HFFc6 (cell line): ENCODE results near the gene KLHL29. TPM values are rescaled to one million over a fixed set of nuclear protein-coding genes. Genes with fewer than 3 reads are reported as not detected.
A peak's percentile ranks its signal among the peaks of the same experiment; 100 is the strongest.

Source experiments
- DNase-seq: peaks from one replicate; pipeline ENCODE4 v3.0.0-alpha.2; 2018
- H3K27ac Mint-ChIP-seq: 2 replicates; pipeline ENCODE4 v1.8.0; 2020; ENCODE audit warnings: mild to moderate bottlenecking, mixed read lengths
- H3K27me3 Mint-ChIP-seq: 2 replicates; pipeline ENCODE4 v1.8.0; 2021; ENCODE audit warnings: mild to moderate bottlenecking, moderate library complexity, mixed read lengths; ENCODE audit not compliant: insufficient read depth
- H3K36me3 Mint-ChIP-seq: 2 replicates; pipeline ENCODE4 v1.8.0; 2021; ENCODE audit warnings: low read depth, mixed read lengths
- H3K4me1 Mint-ChIP-seq: 2 replicates; pipeline ENCODE4 v1.8.0; 2020; ENCODE audit warnings: low read depth, mixed read lengths
- H3K4me3 Mint-ChIP-seq: 2 replicates; pipeline ENCODE4 v1.8.0; 2020; ENCODE audit warnings: mild to moderate bottlenecking, moderate library complexity, mixed read lengths
- H3K9me3 Mint-ChIP-seq: 2 replicates; pipeline ENCODE4 v1.8.0; 2020; ENCODE audit warnings: mild to moderate bottlenecking, mixed read lengths
- CTCF ChIP-seq: fragments of 200-600 bp; sonication (generic); IDR thresholded peaks from 2 replicates; pipeline ENCODE4 v1.5.0; 2021; ENCODE audit warnings: antibody characterized with exemption, mild to moderate bottlenecking
- total RNA-seq, 6 experiments: library from RNA; stranded (reverse); fragmentation: NEBNext Ultra II Directional; extraction: Animal tissue kit (Norgen Biotek cat#: 25700); gene quantifications; 2 replicates in 1 of 6; 3 replicates in 5 of 6; pipeline ENCODE4 v1.2.3, GENCODE V29; 2021

The KLHL29 gene
- total RNA-seq, 6 experiments from 2014 or later, result 7.4 to 9.7 (median 8.6) TPM

- Mint-ChIP-seq H3K36me3 (peaks cover under 1% of the 10 kb centered on the region; the same call in 1 of the 2 replicates), H3K4me3 (peak overlapping the region; percentile 65), H3K4me1 (peaks cover 22% of the 10 kb centered on the region), H3K27ac (peak overlapping the region; percentile 50), H3K27me3 (peaks cover 4% of the 10 kb centered on the region), H3K9me3 (peaks cover under 1% of the 10 kb centered on the region; the same call in 1 of the 2 replicates)
- DNase-seq, result peak; percentile 68
- peak; percentile 63 for TF ChIP-seq CTCF
These were observed 232.3 kb downstream of the KLHL29 start for GRCh38 chr2:23617167-23617810.

DNA sequence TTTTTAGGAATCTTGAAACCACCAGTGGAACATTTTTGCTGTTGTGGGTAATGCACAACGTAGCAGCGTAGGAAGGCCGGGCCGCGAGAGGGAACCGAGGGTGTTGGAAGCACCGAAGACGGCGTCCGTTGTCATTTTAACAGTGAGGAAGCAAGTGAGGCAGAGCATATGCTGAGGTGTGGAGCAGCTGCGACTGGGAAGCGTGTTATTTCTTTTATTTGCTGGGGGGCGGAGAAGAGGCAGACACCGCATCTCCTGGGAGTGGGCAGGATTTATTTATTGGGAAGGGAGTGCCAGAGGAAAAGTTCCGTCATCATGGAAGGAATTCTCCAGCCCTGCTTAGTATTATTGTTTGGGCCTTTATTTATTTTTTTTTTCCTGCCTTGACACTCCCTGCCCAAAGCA lies 232.8 kb downstream of the KLHL29 start:
- TF ChIP-seq CTCF, result no peak; the same call in 1 of the 2 replicates
- DNase-seq, result no peak
- Mint-ChIP-seq H3K4me3 (peak overlapping the region; percentile 65), H3K36me3 (no peaks in the 10 kb centered on the region), H3K4me1 (peaks cover 22% of the 10 kb centered on the region), H3K27ac (peak overlapping the region; percentile 50), H3K27me3 (peaks cover 2% of the 10 kb centered on the region; the same call in 1 of the 2 replicates), H3K9me3 (no peaks in the 10 kb centered on the region)

DNA sequence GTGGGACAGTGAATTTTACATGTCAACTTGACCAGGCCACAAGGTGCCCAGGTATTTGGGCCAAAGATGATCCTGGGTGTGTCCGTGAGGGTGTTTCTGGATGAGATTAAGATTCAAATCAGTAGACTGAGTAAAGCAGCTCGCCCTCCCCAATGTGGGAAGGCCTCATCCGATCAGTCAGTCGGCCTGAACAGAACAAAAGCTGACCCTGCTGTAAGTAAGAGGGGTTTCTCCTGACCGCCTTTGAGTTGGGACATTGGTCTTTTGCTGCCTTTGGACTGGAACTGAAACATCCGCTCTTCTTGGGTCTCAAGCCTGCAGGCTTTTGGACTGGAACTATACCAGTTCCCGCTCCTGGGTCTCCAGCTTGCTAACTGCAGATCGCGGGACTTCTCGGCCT lies 233.3 kb downstream of the KLHL29 start:
- Mint-ChIP-seq H3K27me3 (peaks cover 2% of the 10 kb centered on the region; the same call in 1 of the 2 replicates), H3K4me1 (peaks cover 25% of the 10 kb centered on the region)

GRCh38 chr2:23618794-23619530 lies 234.0 kb downstream of the KLHL29 start:
- no peak for DNase-seq
- Mint-ChIP-seq H3K4me3 (no peak overlapping the region), H3K27me3 (peaks cover 2% of the 10 kb centered on the region; the same call in 1 of the 2 replicates), H3K27ac (no peak overlapping the region), H3K4me1 (peaks cover 31% of the 10 kb centered on the region), H3K36me3 (peaks cover 8% of the 10 kb centered on the region), H3K9me3 (peaks cover 5% of the 10 kb centered on the region)
- TF ChIP-seq CTCF, result no peak

More for the DNA sequence above, 233.3 kb downstream of the KLHL29 start:
- no peak overlapping the region for H3K27ac Mint-ChIP-seq
- H3K4me3 Mint-ChIP-seq, result no peak overlapping the region
- peaks cover 2% of the 10 kb centered on the region for H3K36me3 Mint-ChIP-seq
- DNase-seq, result no peak
- H3K9me3 Mint-ChIP-seq, result no peaks in the 10 kb centered on the region
- no peak for TF ChIP-seq CTCF

DNA sequence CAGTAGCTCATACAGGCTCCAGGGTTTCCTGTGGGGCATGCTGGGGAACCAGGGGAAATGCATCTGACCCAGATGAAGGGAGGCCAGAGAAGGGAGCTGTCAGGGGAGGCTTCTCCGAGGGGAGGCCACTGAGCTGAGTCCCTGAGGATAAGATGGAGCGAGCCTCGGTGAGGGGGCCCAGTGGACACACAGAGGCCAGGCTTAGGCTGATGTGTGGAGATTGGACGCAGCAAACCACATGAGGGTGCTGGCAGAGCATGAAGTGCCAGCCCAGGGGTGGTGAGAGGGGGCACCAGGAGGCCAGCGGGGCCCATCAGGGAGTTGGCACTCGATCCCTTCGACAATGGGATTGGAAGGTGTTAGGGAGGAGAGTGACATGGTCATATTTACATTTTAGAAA lies 235.0 kb downstream of the KLHL29 start:
- Mint-ChIP-seq H3K36me3 (peaks cover 15% of the 10 kb centered on the region), H3K4me1 (peaks cover 31% of the 10 kb centered on the region), H3K27ac (no peak overlapping the region), H3K4me3 (no peak overlapping the region), H3K27me3 (peaks cover 2% of the 10 kb centered on the region; the same call in 1 of the 2 replicates), H3K9me3 (peaks cover 12% of the 10 kb centered on the region)
- TF ChIP-seq CTCF, result no peak
- DNase-seq, result no peak
